Sigmoid colon (tissue), 7 donors: Measurements from ENCODE around the gene GRN. TPM values are rescaled to one million over a fixed set of nuclear protein-coding genes. Genes with fewer than 3 reads are reported as not detected.

ENCODE experiments used
- DNase-seq: peaks from one replicate; pipeline ENCODE4 v3.0.0-alpha.2; 2019
- H3K27ac ChIP-seq, 4 donors: fragments of 200-600 bp; sonication (generic); one replicate each; pipeline ENCODE4 v1.5.1; 2016 to 2019; ENCODE audit warnings: mild to moderate bottlenecking in 1 of 4
- H3K27me3 ChIP-seq, 3 donors: fragments of 200-600 bp; sonication (generic); one replicate each; pipeline ENCODE4 v1.5.1; 2019; ENCODE audit warnings: mild to moderate bottlenecking in 1 of 3
- H3K36me3 ChIP-seq, 4 donors: fragments of 200-600 bp; sonication (generic); one replicate each; pipeline ENCODE4 v1.5.1; 2016 to 2019
- H3K4me1 ChIP-seq, 4 donors: fragments of 200-600 bp; sonication (generic); one replicate each; pipeline ENCODE4 v1.5.1; 2017 to 2019
- H3K4me3 ChIP-seq, 4 donors: fragments of 200-600 bp; sonication (generic); one replicate each; pipeline ENCODE4 v1.5.1; 2017 to 2019; ENCODE audit warnings: mild to moderate bottlenecking in 2 of 4, moderate library complexity in 1 of 4
- H3K9me3 ChIP-seq, 4 donors: fragments of 200-600 bp in 3 of 4; sonication (generic) in 3 of 4; one replicate each; pipeline versions ENCODE4 v1.5.1 to v1.6.1; 2013 to 2019
- CTCF ChIP-seq, 4 experiments: fragments of 450-650 bp in 3 of 4; fragments of 200-600 bp in 1 of 4; IDR thresholded peaks; one replicate each; pipeline ENCODE4 v1.5.1; 2016 to 2019; ENCODE audit warnings: antibody characterized with exemption in 4 of 4, mild to moderate bottlenecking in 3 of 4, moderate library complexity in 2 of 4
- EP300 ChIP-seq, 4 donors: sonication (generic); formaldehyde crosslinking; IDR thresholded peaks; one replicate each; pipeline ENCODE4 v1.6.1; 2017; ENCODE audit warnings: antibody characterized with exemption in 4 of 4
- POLR2A ChIP-seq, 2 donors: fragments of 450-650 bp; IDR thresholded peaks; one replicate each; pipeline ENCODE4 v1.6.1; 2016; ENCODE audit warnings: antibody characterized with exemption in 2 of 2, mild to moderate bottlenecking in 2 of 2, moderate library complexity in 2 of 2
- POLR2AphosphoS5 ChIP-seq, 4 donors: sonication (generic); formaldehyde crosslinking; IDR thresholded peaks; one replicate each; pipeline ENCODE4 v1.6.1; 2017; ENCODE audit warnings: antibody characterized with exemption in 4 of 4
- WGBS, 2 donors: extraction: QIAGEN DNeasy Blood & Tissue Kit; methylation state at CpG; one replicate each; pipeline ENCODE4 v1.1.7; 2013; 5-methylcytosine and 5-hydroxymethylcytosine counted together
- intact Hi-C: fragments of 100-400 bp; cut with DNase I; formaldehyde crosslinking; loops from one replicate; pipeline ENCODE4 v1.15.1; 2023
- polyA plus RNA-seq, 3 donors: library from polyadenylated mRNA; stranded (reverse); fragments of 200-250 nt; gene quantifications; one replicate each; pipeline ENCODE4 v1.2.3, GENCODE V29; 2013
- total RNA-seq, 4 donors: library from RNA; depleted of rRNA; stranded (reverse); fragments of >200 nt; gene quantifications; one replicate each; pipeline ENCODE4 v1.1.0, GENCODE V29; 2016
- donor health status: healthy with polysubstance abuse.
- donor health status: Bipolar disorder and iron deficiency.
- donor health status: healthy.

GRN gene
- total and polyA plus RNA-seq, 7 donors = 69.7 to 245 (median 176) TPM

DNA sequence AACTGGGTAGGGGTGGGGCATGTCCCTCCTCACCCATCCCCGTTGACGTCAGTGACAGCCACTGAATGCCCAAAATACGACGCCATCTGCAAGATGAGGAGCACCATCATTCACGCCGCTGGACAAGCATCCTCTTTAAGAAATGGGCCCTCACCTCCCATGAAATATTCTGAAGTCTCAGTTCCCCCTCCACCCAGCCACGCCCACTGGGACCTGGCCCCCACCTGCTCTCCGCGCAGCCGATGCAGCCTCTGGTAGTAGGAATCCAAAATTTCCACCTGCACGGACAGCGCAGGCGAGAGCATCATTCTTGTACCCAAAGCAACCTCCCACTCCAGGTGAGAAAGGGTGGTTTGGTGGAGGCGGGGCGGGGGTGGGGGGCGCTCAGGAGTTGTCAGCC, 38.8 kb downstream of the GRN start:
- Histone ChIP-seq H3K27ac (no peak overlapping the region), H3K4me3 (no peak overlapping the region), H3K9me3 (no peaks in the 10 kb centered on the region), H3K36me3 (no peaks in the 10 kb centered on the region), H3K27me3 (peaks cover 0 to 21% (median 0%) of the 10 kb centered on the region in 3 donors), H3K4me1 (peaks cover 0 to 19% (median 16%) of the 10 kb centered on the region in 4 donors)
- WGBS, 2 donors = 49 to 75% methylated on average over 16 of the region's 16 CpGs
- intact Hi-C loops = no loop called here
- TF ChIP-seq POLR2AphosphoS5 (IDR thresholded peaks at IDR 0.05) (no peak), CTCF (IDR thresholded peaks at IDR 0.05) (no peak), POLR2A (IDR thresholded peaks at IDR 0.05) (no peak), EP300 (IDR thresholded peaks at IDR 0.05) (no peak)
- no peak for DNase-seq

DNA sequence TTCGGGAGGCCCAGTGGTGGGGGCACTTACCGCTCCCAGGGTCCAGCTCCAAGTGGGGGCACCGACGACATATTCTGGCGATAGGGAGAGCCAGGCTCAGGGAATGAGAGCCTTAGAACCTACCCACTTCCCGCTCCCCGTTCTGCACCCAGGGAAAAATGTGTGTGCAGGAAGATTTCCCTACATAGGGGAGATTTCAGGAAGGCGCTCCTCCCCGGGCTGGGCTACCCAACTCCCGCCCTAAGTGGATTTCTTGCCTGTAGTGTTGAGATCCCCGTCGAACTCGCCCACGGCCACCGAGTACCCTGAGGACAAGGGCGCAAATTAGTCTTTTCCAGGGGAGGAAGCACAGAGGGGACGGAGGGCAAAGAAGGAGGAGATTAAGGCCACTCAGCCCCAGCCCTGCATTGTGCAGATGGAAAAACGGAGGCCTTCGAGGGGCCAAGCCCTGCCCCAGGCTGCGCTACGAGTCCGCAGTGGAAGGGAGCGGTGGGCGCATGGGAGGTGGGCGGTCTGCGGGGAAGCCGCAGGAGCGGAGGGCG, 39.2 kb downstream of the GRN start:
- peaks cover 0 to 21% (median 0%) of the 10 kb centered on the region in 3 donors for H3K27me3 ChIP-seq
- no peak overlapping the region for H3K27ac ChIP-seq
- intact Hi-C loops = no loop called here
- peaks cover 0 to 19% (median 16%) of the 10 kb centered on the region in 4 donors for H3K4me1 ChIP-seq
- H3K36me3 ChIP-seq = no peaks in the 10 kb centered on the region
- no peaks in the 10 kb centered on the region for H3K9me3 ChIP-seq
- no peak for DNase-seq
- H3K4me3 ChIP-seq = peak overlapping the region in 3 of 4 donors; percentile 46 to 54 (median 53)
- WGBS, 2 donors = 20 to 42% methylated on average over 29 of the region's 29 CpGs
- TF ChIP-seq CTCF (IDR thresholded peaks at IDR 0.05) (no peak), POLR2AphosphoS5 (IDR thresholded peaks at IDR 0.05) (no peak), POLR2A (IDR thresholded peaks at IDR 0.05) (no peak), EP300 (IDR thresholded peaks at IDR 0.05) (no peak)

DNA sequence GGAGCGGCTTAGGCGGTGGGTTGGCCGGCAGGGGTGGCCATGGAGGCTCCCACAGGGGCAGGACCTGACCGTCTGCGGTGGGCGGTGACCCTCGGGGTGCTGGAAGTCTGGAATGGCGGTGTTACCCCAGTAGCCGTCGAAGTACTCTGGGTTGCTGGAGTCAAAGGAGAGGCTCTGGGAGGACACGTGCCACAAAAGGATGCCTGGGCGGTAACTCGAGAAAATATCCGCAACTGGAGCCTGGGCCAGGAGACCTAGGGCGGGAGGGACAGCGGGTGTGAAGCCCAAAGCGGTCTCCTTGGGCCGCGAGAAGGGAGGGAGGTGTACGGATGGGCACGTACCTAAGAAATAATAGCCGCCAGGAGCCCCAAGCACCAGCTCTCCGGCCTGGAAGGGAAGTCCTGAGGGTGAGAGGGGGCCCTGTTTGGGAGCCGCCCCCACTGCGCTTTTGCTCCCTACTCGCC, 39.8 kb downstream of the GRN start:
- WGBS, 2 donors = 4 to 7% methylated on average over 26 of the region's 26 CpGs

DNA sequence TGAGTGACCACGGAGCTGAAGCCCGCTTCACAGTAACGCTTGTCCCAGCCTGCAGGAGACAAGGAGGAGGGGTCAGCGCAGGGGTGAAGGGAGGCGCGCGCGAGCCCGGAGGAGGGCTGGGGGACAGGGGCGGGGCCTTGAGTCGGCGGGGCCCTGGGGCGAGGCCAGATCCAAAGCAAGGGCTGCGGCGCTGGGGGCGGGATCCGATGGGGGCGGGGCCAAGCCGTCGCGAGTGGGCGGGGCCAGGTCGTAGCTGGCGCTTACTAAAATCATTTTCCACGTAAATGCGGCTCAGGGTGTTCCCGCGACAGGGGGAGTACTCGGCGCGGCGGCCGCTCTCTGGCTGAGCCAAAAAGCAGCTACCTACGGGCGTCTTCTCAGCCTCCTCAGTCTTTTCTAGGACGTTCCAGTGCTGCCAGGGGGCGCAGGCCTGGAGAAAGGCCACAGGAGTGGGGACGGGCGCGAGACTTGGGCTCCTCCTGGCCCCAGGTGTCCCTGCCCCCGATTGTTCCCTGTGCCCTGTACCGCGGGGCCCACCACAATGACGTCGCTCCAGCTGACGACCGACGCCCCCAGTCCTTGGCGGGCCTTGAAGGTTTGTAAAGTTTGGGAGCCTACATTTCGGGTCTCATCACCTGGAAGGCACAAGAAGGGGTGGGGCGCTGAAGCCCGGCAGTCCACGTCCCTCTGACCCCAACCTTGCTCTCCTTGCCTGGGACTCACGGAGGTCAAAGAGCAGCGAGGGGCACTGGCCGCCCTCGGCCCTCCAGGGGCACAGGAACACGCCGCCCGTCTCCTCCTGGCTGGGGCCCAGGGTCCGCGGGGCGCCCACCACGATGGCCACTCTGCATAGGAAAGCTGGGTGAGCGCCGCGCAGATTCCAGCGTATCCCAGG, 40.4 kb downstream of the GRN start:
- peak overlapping the region; percentile 37 to 54 (median 50) for H3K4me3 ChIP-seq
- peaks cover 0 to 21% (median 0%) of the 10 kb centered on the region in 3 donors for H3K27me3 ChIP-seq
- no peaks in the 10 kb centered on the region for H3K9me3 ChIP-seq
- intact Hi-C loops = no loop called here
- H3K36me3 ChIP-seq = no peaks in the 10 kb centered on the region
- 5 to 7% methylated on average over 68 of the region's 68 CpGs for WGBS, 2 donors
- peak overlapping the region in 1 of 4 donors; percentile 32 for H3K27ac ChIP-seq
- peaks cover 0 to 19% (median 16%) of the 10 kb centered on the region in 4 donors for H3K4me1 ChIP-seq
- peak; percentile 93 for DNase-seq
- no peak for TF ChIP-seq POLR2A (IDR thresholded peaks at IDR 0.05)
- peak in 2 of 4 donors; percentile 37 to 66 for TF ChIP-seq POLR2AphosphoS5 (IDR thresholded peaks at IDR 0.05)
- no peak for TF ChIP-seq EP300 (IDR thresholded peaks at IDR 0.05)

More for the DNA sequence above, 39.8 kb downstream of the GRN start:
- TF ChIP-seq EP300 (IDR thresholded peaks at IDR 0.05) (no peak), POLR2AphosphoS5 (IDR thresholded peaks at IDR 0.05) (no peak), POLR2A (IDR thresholded peaks at IDR 0.05) (no peak), CTCF (IDR thresholded peaks at IDR 0.05) (no peak)
- peak overlapping the region; percentile 37 to 54 (median 50) for H3K4me3 ChIP-seq
- intact Hi-C loops = no loop called here
- H3K36me3 ChIP-seq = no peaks in the 10 kb centered on the region
- no peaks in the 10 kb centered on the region for H3K9me3 ChIP-seq
- H3K27me3 ChIP-seq = peaks cover 0 to 21% (median 0%) of the 10 kb centered on the region in 3 donors
- no peak for DNase-seq
- peaks cover 0 to 19% (median 16%) of the 10 kb centered on the region in 4 donors for H3K4me1 ChIP-seq
- peak overlapping the region in 1 of 4 donors; percentile 32 for H3K27ac ChIP-seq

- no peak for TF ChIP-seq CTCF (IDR thresholded peaks at IDR 0.05)
- no peak for TF ChIP-seq POLR2A (IDR thresholded peaks at IDR 0.05)
- TF ChIP-seq EP300 (IDR thresholded peaks at IDR 0.05) = no peak
- no peak for TF ChIP-seq POLR2AphosphoS5 (IDR thresholded peaks at IDR 0.05)
- WGBS, 2 donors = 33 to 45% methylated on average over 10 of the region's 10 CpGs
- no peak overlapping the region for H3K27ac ChIP-seq
- intact Hi-C loops = no loop called here
- peak overlapping the region in 2 of 4 donors; percentile 53 to 54 for H3K4me3 ChIP-seq
- peaks cover 0 to 21% (median 0%) of the 10 kb centered on the region in 3 donors for H3K27me3 ChIP-seq
- H3K36me3 ChIP-seq = no peaks in the 10 kb centered on the region
- DNase-seq = no peak
- H3K4me1 ChIP-seq = peaks cover 0 to 19% (median 16%) of the 10 kb centered on the region in 4 donors
- H3K9me3 ChIP-seq = no peaks in the 10 kb centered on the region
These were observed 41.1 kb downstream of the GRN start for GRCh38 chr17:44386182-44386525.
